Measurements from ENCODE around the gene PTTG1IP.
"Not testable (repeated sequence)": the region's sequence is repeated elsewhere in the genome, so short reads cannot be mapped to it uniquely, and the experiment has no call there.

The PTTG1IP gene

GRCh38 chr21:44879238-44879637, 5.7 kb upstream of the PTTG1IP start:
- not testable (repeated sequence) for DNase-seq

GRCh38 chr21:44878053-44878982, 4.8 kb upstream of the PTTG1IP start:
- DNase-seq: no peak

GRCh38 chr21:44876849-44877575, 3.5 kb upstream of the PTTG1IP start:
- no peak for DNase-seq

- DNase-seq: peak; percentile 29
These were observed 1.8 kb upstream of the PTTG1IP start for GRCh38 chr21:44875316-44875700.

GRCh38 chr21:44874497-44875315, 1.2 kb upstream of the PTTG1IP start:
- no peak for DNase-seq

- no peak for DNase-seq
These were observed 678 bp upstream of the PTTG1IP start for GRCh38 chr21:44874240-44874496.

GRCh38 chr21:44872649-44873355, 688 bp downstream of the PTTG1IP start:
- no peak for DNase-seq

- DNase-seq: no peak
These were observed 1.2 kb downstream of the PTTG1IP start for GRCh38 chr21:44872323-44872648.

- no peak for DNase-seq
These were observed 1.8 kb downstream of the PTTG1IP start for GRCh38 chr21:44871576-44872269.

- DNase-seq: no peak
These were observed 2.6 kb downstream of the PTTG1IP start for GRCh38 chr21:44870748-44871495.

- DNase-seq: no peak
These were observed 3.4 kb downstream of the PTTG1IP start for GRCh38 chr21:44869781-44870747.

- no peak for DNase-seq
These were observed 4.8 kb downstream of the PTTG1IP start for GRCh38 chr21:44868707-44869106.

- no peak for DNase-seq
These were observed 5.3 kb downstream of the PTTG1IP start for GRCh38 chr21:44867999-44868700.

- DNase-seq: no peak
These were observed 6.0 kb downstream of the PTTG1IP start for GRCh38 chr21:44867464-44867863.

GRCh38 chr21:44866780-44867179, 6.7 kb downstream of the PTTG1IP start:
- peak; percentile 61 for DNase-seq

- DNase-seq: no peak
These were observed 7.8 kb downstream of the PTTG1IP start for GRCh38 chr21:44865561-44866280.

GRCh38 chr21:44862869-44863685, 10.4 kb downstream of the PTTG1IP start:
- DNase-seq: no peak

GRCh38 chr21:44858791-44859190, 14.7 kb downstream of the PTTG1IP start:
- DNase-seq: no peak

All from NCI-H1694 (cell line).